Liver (tissue), 8 donors: ENCODE results near the gene SORL1-AS1.

Experiments used
- DNase-seq: peaks from one replicate; pipeline ENCODE4 v3.0.0-alpha.2; 2017; ENCODE audit warnings: low spot score
- H3K27ac ChIP-seq, 2 donors: one replicate each; pipeline ENCODE4 v1.7.0; 2013; ENCODE audit warnings: inconsistent platforms in 2 of 2, low read length in 2 of 2, control low read depth in 1 of 2, low read depth in 1 of 2, mild to moderate bottlenecking in 1 of 2
- H3K27me3 ChIP-seq, 4 donors: one replicate each; pipeline versions ENCODE4 v1.6.1 to v1.7.0; 2013; ENCODE audit warnings: low read length in 3 of 4, inconsistent platforms in 1 of 4, mild to moderate bottlenecking in 1 of 4, moderate library complexity in 1 of 4; ENCODE audit not compliant: control insufficient read depth in 4 of 4, insufficient read depth in 4 of 4
- H3K36me3 ChIP-seq, 4 donors: one replicate each; pipeline versions ENCODE4 v1.6.1 to v1.7.0; 2013; ENCODE audit warnings: low read length in 3 of 4, mild to moderate bottlenecking in 3 of 4, low read depth in 1 of 4, moderate library complexity in 1 of 4; ENCODE audit not compliant: control insufficient read depth in 4 of 4, insufficient read depth in 3 of 4
- H3K4me1 ChIP-seq, 4 donors: one replicate each; pipeline versions ENCODE4 v1.6.1 to v1.7.0; 2013; ENCODE audit warnings: low read length in 3 of 4, mild to moderate bottlenecking in 3 of 4, moderate library complexity in 1 of 4; ENCODE audit not compliant: control insufficient read depth in 4 of 4, insufficient read depth in 4 of 4
- H3K4me3 ChIP-seq, 3 donors: one replicate each; pipeline versions ENCODE4 v1.6.1 to v1.7.0; 2013; ENCODE audit warnings: low read length in 3 of 3, control low read depth in 1 of 3, low read depth in 1 of 3, mild to moderate bottlenecking in 1 of 3
- H3K9ac ChIP-seq, 2 donors: one replicate each; pipeline ENCODE4 v1.7.0; 2013; ENCODE audit warnings: low read length in 2 of 2, mild to moderate bottlenecking in 2 of 2, moderate library complexity in 2 of 2, control low read depth in 1 of 2, low read depth in 1 of 2
- H3K9me3 ChIP-seq, 4 donors: one replicate each; pipeline versions ENCODE4 v1.6.1 to v1.7.0; 2013; ENCODE audit warnings: low read length in 3 of 4; ENCODE audit not compliant: control insufficient read depth in 4 of 4
- ATF3 ChIP-seq: IDR thresholded peaks from 2 replicates; pipeline ENCODE4 v1.6.1; 2016; ENCODE audit warnings: antibody characterized with exemption
- EGR1 ChIP-seq, 2 donors: IDR thresholded peaks; 2 replicates each; pipeline ENCODE4 v1.6.1; 2016 to 2018; ENCODE audit warnings: antibody characterized with exemption in 2 of 2, low read depth in 2 of 2
- FOXA1 ChIP-seq: IDR thresholded peaks from 2 replicates; pipeline ENCODE4 v1.6.1; 2016; ENCODE audit warnings: antibody characterized with exemption
- FOXA2 ChIP-seq: IDR thresholded peaks from 2 replicates; pipeline ENCODE4 v1.6.1; 2016; ENCODE audit warnings: antibody characterized with exemption
- GABPA ChIP-seq, 2 donors: IDR thresholded peaks in 1 of 2; conservative IDR thresholded peaks in 1 of 2; 2 replicates each; pipeline ENCODE4 v1.6.1; 2016; ENCODE audit warnings: antibody characterized with exemption in 2 of 2, mild to moderate bottlenecking in 1 of 2, moderate library complexity in 1 of 2
- HNF4A ChIP-seq, 2 donors: conservative IDR thresholded peaks; 2 replicates each; pipeline ENCODE4 v1.6.1; 2016; ENCODE audit warnings: antibody characterized with exemption in 2 of 2, mild to moderate bottlenecking in 2 of 2
- HNF4G ChIP-seq: IDR thresholded peaks from 2 replicates; pipeline ENCODE4 v1.6.1; 2016; ENCODE audit warnings: antibody characterized with exemption
- JUND ChIP-seq, 2 donors: IDR thresholded peaks; 2 replicates each; pipeline ENCODE4 v1.6.1; 2016; ENCODE audit warnings: antibody characterized with exemption in 2 of 2
- NR2F2 ChIP-seq: IDR thresholded peaks from 2 replicates; pipeline ENCODE4 v1.6.1; 2016; ENCODE audit warnings: antibody characterized with exemption
- RAD21 ChIP-seq, 2 donors: IDR thresholded peaks; 2 replicates each; pipeline ENCODE4 v1.6.1; 2016; ENCODE audit warnings: antibody characterized with exemption in 2 of 2, mild to moderate bottlenecking in 2 of 2
- RXRA ChIP-seq, 2 donors: IDR thresholded peaks; 2 replicates each; pipeline ENCODE4 v1.6.1; 2017 to 2018; ENCODE audit warnings: antibody characterized with exemption in 2 of 2, mild to moderate bottlenecking in 1 of 2
- SP1 ChIP-seq: IDR thresholded peaks from 2 replicates; pipeline ENCODE4 v1.6.1; 2018; ENCODE audit warnings: antibody characterized with exemption, mild to moderate bottlenecking
- TAF1 ChIP-seq: conservative IDR thresholded peaks from 2 replicates; pipeline ENCODE4 v1.6.1; 2016; ENCODE audit warnings: antibody characterized with exemption, mild to moderate bottlenecking
- YY1 ChIP-seq: IDR thresholded peaks from 2 replicates; pipeline ENCODE4 v1.6.1; 2016; ENCODE audit warnings: antibody characterized with exemption, mild to moderate bottlenecking
- ZBTB33 ChIP-seq: IDR thresholded peaks from 2 replicates; pipeline ENCODE4 v1.6.1; 2016; ENCODE audit warnings: antibody characterized with exemption
- WGBS: extraction: QIAGEN DNeasy Blood & Tissue Kit; methylation state at CpG from one replicate; pipeline ENCODE4 v1.1.7; 2013; 5-methylcytosine and 5-hydroxymethylcytosine counted together
- TF ChIP-seq, protein P1 (sequence below): IDR thresholded peaks from 2 replicates; pipeline ENCODE4 v1.6.1; 2016; ENCODE audit warnings: antibody characterized with exemption, mild to moderate bottlenecking
- TF ChIP-seq, protein P2 (sequence below): fragments of 150-350 bp; IDR thresholded peaks from 2 replicates; pipeline ENCODE4 v1.5.1; 2017; ENCODE audit warnings: improper control_type of control experiment, low read depth, low read length; ENCODE audit not compliant: missing input control
- donor health status: healthy.
- donor health status: healthy.
- donor health status: healthy.
- donor health status: healthy.
- donor health status: healthy.

SORL1-AS1 gene

DNA sequence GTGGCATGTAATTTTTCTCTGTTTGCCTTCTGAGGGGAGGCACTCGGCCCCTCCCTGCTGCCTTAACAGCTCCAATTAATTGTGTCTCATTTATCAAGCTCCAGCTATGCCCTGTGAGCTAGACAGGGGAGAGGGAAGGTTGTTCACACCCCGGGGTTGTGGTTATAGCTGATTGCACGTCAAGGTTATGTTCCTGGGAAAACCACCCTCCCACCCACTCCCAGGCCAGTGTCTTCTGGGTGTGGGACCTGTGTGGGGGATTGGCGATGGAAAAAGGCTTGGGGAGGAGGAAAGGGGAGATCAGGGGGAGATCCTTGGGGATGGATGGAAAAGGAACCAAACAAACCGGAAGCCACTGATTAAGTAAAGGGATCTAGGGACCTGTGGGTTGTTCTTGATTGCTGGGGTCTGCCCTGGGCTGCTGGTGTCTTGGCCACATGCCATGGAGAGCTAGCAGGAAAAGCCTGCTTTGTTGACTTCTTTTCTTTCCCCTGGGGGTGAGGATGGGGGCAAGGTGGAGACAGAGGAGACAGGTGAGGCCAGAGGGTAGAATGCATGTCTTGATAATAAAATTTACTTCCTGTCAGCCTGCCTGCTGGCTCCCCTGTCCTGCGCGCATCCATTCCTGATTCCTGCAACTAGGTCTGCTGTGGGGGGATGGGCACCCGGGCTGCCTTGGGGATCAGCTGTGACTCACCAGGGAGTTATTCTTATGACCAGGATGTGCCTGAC is 13.5 kb upstream of the SORL1-AS1 start:
- DNase-seq, result no peak
- Histone ChIP-seq H3K9ac (no peak overlapping the region), H3K36me3 (no peaks in the 10 kb centered on the region), H3K9me3 (no peaks in the 10 kb centered on the region), H3K27me3 (no peaks in the 10 kb centered on the region), H3K4me1 (peaks cover 10 to 79% (median 20%) of the 10 kb centered on the region in 4 donors), H3K27ac (peak overlapping the region; percentile 13 to 63), H3K4me3 (no peak overlapping the region)
- TF ChIP-seq YY1 (peak; percentile 32), SP1 (no peak), FOXA1 (no peak), RAD21 (IDR thresholded peaks at IDR 0.05) (no peak), NR2F2 (no peak), HNF4A (conservative IDR thresholded peaks at IDR 0.05) (peak in 1 of 2 donors; percentile 15), HNF4G (no peak), GABPA (IDR thresholded peaks at IDR 0.05 in 1 of 2, conservative IDR thresholded peaks at IDR 0.05 in 1 of 2) (no peak), FOXA2 (no peak), TAF1 (no peak), ZBTB33 (no peak), EGR1 (IDR thresholded peaks at IDR 0.05; ENCODE audit: low read depth in 2 of 2) (no peak), JUND (IDR thresholded peaks at IDR 0.05) (peak; percentile 88 to 95), RXRA (IDR thresholded peaks at IDR 0.05) (peak in 1 of 2 donors; percentile 23), ATF3 (no peak)
- TF ChIP-seq, protein P1, sequence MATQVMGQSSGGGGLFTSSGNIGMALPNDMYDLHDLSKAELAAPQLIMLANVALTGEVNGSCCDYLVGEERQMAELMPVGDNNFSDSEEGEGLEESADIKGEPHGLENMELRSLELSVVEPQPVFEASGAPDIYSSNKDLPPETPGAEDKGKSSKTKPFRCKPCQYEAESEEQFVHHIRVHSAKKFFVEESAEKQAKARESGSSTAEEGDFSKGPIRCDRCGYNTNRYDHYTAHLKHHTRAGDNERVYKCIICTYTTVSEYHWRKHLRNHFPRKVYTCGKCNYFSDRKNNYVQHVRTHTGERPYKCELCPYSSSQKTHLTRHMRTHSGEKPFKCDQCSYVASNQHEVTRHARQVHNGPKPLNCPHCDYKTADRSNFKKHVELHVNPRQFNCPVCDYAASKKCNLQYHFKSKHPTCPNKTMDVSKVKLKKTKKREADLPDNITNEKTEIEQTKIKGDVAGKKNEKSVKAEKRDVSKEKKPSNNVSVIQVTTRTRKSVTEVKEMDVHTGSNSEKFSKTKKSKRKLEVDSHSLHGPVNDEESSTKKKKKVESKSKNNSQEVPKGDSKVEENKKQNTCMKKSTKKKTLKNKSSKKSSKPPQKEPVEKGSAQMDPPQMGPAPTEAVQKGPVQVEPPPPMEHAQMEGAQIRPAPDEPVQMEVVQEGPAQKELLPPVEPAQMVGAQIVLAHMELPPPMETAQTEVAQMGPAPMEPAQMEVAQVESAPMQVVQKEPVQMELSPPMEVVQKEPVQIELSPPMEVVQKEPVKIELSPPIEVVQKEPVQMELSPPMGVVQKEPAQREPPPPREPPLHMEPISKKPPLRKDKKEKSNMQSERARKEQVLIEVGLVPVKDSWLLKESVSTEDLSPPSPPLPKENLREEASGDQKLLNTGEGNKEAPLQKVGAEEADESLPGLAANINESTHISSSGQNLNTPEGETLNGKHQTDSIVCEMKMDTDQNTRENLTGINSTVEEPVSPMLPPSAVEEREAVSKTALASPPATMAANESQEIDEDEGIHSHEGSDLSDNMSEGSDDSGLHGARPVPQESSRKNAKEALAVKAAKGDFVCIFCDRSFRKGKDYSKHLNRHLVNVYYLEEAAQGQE, result no peak
- TF ChIP-seq, protein P2, sequence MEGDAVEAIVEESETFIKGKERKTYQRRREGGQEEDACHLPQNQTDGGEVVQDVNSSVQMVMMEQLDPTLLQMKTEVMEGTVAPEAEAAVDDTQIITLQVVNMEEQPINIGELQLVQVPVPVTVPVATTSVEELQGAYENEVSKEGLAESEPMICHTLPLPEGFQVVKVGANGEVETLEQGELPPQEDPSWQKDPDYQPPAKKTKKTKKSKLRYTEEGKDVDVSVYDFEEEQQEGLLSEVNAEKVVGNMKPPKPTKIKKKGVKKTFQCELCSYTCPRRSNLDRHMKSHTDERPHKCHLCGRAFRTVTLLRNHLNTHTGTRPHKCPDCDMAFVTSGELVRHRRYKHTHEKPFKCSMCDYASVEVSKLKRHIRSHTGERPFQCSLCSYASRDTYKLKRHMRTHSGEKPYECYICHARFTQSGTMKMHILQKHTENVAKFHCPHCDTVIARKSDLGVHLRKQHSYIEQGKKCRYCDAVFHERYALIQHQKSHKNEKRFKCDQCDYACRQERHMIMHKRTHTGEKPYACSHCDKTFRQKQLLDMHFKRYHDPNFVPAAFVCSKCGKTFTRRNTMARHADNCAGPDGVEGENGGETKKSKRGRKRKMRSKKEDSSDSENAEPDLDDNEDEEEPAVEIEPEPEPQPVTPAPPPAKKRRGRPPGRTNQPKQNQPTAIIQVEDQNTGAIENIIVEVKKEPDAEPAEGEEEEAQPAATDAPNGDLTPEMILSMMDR, result no peak
- WGBS, result 50% methylated on average over 8 of the region's 8 CpGs
